HepG2 (cell line): Measurements from ENCODE around the gene ZNRD2. TPM values are rescaled to one million over a fixed set of nuclear protein-coding genes. Genes with fewer than 3 reads are reported as not detected.
A peak's percentile ranks its signal among the peaks of the same experiment; 100 is the strongest.

Source experiments
- ARID4A ChIP-seq: sonication (generic); formaldehyde crosslinking; IDR thresholded peaks from 2 replicates; pipeline ENCODE4 v1.5.0; 2020; ENCODE audit warnings: mild to moderate bottlenecking, missing genetic modification reagents, borderline replicate concordance
- EP300 ChIP-seq, 3 experiments: sonication (generic) in 1 of 3; formaldehyde crosslinking in 1 of 3; IDR thresholded peaks; 2 replicates each; pipeline versions ENCODE4 v1.5.1 to v1.6.1; 2011 to 2020; ENCODE audit warnings: low read depth in 2 of 3, low read length in 2 of 3, borderline replicate concordance in 1 of 3, improper control_type of control experiment in 1 of 3, mild to moderate bottlenecking in 1 of 3, missing genetic modification reagents in 1 of 3, moderate library complexity in 1 of 3
- FOSL2 ChIP-seq: sonication (generic); formaldehyde crosslinking; IDR thresholded peaks from 2 replicates; pipeline ENCODE4 v1.4.0; 2020; ENCODE audit warnings: missing genetic modification reagents
- HES4 ChIP-seq: sonication (generic); formaldehyde crosslinking; IDR thresholded peaks from 2 replicates; pipeline ENCODE4 v1.9.0; 2021; ENCODE audit warnings: mild to moderate bottlenecking, missing genetic modification reagents, borderline replicate concordance
- MAF1 ChIP-seq: sonication (generic); formaldehyde crosslinking; IDR thresholded peaks from 2 replicates; pipeline ENCODE4 v1.5.0; 2020; ENCODE audit warnings: missing genetic modification reagents, borderline replicate concordance
- MYPOP ChIP-seq: sonication (generic); formaldehyde crosslinking; IDR thresholded peaks from 2 replicates; pipeline ENCODE4 v1.8.1; 2023; ENCODE audit warnings: mild to moderate bottlenecking, moderate library complexity, missing genetic modification reagents
- NFYC ChIP-seq: IDR thresholded peaks from 2 replicates; pipeline ENCODE4 v1.6.1; 2016; ENCODE audit warnings: missing genetic modification reagents, missing compliant biosample characterization
- SNAPC2 ChIP-seq: sonication (generic); formaldehyde crosslinking; IDR thresholded peaks from 2 replicates; pipeline ENCODE4 v1.8.1; 2022; ENCODE audit warnings: mild to moderate bottlenecking, missing genetic modification reagents
- SOX13 ChIP-seq, 3 experiments: fragments of 450-650 bp in 1 of 3; sonication (generic) in 1 of 3; formaldehyde crosslinking in 1 of 3; IDR thresholded peaks in 2 of 3; conservative IDR thresholded peaks in 1 of 3; 2 replicates each; pipeline versions ENCODE4 v1.5.0 to v1.6.1; 2016 to 2020; ENCODE audit warnings: antibody characterized with exemption in 1 of 3, mild to moderate bottlenecking in 1 of 3, missing compliant biosample characterization in 1 of 3, missing genetic modification reagents in 1 of 3, moderate library complexity in 1 of 3
- SRF ChIP-seq: IDR thresholded peaks from 2 replicates; pipeline ENCODE4 v1.6.1; 2011; ENCODE audit warnings: mild to moderate bottlenecking, low read depth, low read length, moderate library complexity
- TCF7 ChIP-seq: sonication (generic); IDR thresholded peaks from 2 replicates; pipeline ENCODE4 v1.6.1; 2016; ENCODE audit warnings: antibody characterized with exemption, low read depth
- ZBTB44 ChIP-seq: sonication (generic); formaldehyde crosslinking; IDR thresholded peaks from 2 replicates; pipeline ENCODE4 v1.4.0; 2020; ENCODE audit warnings: missing genetic modification reagents
- ZNF512B ChIP-seq: sonication (generic); formaldehyde crosslinking; IDR thresholded peaks from 2 replicates; pipeline ENCODE4 v1.5.1; 2020; ENCODE audit warnings: missing genetic modification reagents, mild to moderate bottlenecking, borderline replicate concordance
- ZNF563 ChIP-seq: sonication (generic); formaldehyde crosslinking; IDR thresholded peaks from 2 replicates; pipeline ENCODE4 v1.8.0; 2022; ENCODE audit warnings: mild to moderate bottlenecking, moderate library complexity, missing genetic modification reagents
- ZNF614 ChIP-seq: IDR thresholded peaks from 2 replicates; pipeline ENCODE4 v1.6.1; 2018; ENCODE audit warnings: missing biosample characterization, missing genetic modification reagents, inconsistent platforms, borderline replicate concordance
- ZSCAN22 ChIP-seq: sonication (generic); formaldehyde crosslinking; IDR thresholded peaks from 2 replicates; pipeline ENCODE4 v1.4.0; 2020; ENCODE audit warnings: mild to moderate bottlenecking, missing genetic modification reagents
- polyA plus RNA-seq, 8 experiments: library from polyadenylated mRNA; depleted of rRNA in 3 of 8; stranded (reverse) in 7 of 8; unstranded in 1 of 8; fragments of >200 nt; fragmentation: Illumina TruSeq in 4 of 8; extraction: Trizol in 4 of 8; gene quantifications; 2 replicates each; pipeline versions ENCODE4 v1.2.1 to v1.2.3, GENCODE V29; 2011 to 2016; ENCODE audit warnings: low read depth in 4 of 8, missing spikeins in 1 of 8, mixed read lengths in 1 of 8; ENCODE audit not compliant: insufficient read depth in 1 of 8
- total RNA-seq, 5 experiments: library from RNA; depleted of rRNA; stranded (reverse); fragments of >200 nt; fragmentation: Illumina TruSeq; extraction: Trizol; gene quantifications; 2 replicates each; pipeline ENCODE4 v1.2.3, GENCODE V29; 2016; ENCODE audit warnings: low read depth in 1 of 5

The ZNRD2 gene
- total and polyA plus RNA-seq, 2 of the 13 experiments (the other 11 are each of a cell fraction or from before 2014, with no cell fraction given): 29.2 to 34.0 TPM

- TF ChIP-seq ZSCAN22 (CRISPR knock-in tag) (peak; percentile 44; the same call in 1 of the 2 replicates), SOX13 (IDR thresholded peaks at IDR 0.05) (no peak), SOX13 (CRISPR knock-in tag; conservative IDR thresholded peaks at IDR 0.05 in 1 of 2, IDR thresholded peaks at IDR 0.05 in 1 of 2) (0 out of 4 replicates have a peak, but pooled peaks of 1 of the 2 experiments have one; percentile 17), MAF1 (CRISPR knock-in tag) (0 out of 2 replicates have a peak, but pooled peaks have one; percentile 11), EP300 (IDR thresholded peaks at IDR 0.05; ENCODE audit: low read depth in 2 of 2, low read length in 2 of 2) (no peak), EP300 (CRISPR knock-in tag; IDR thresholded peaks at IDR 0.05; ENCODE audit: borderline replicate concordance) (peak; percentile 43; the same call in 1 of the 2 replicates), SRF (peak; percentile 74), ZNF512B (CRISPR knock-in tag) (no peak), SNAPC2 (no peak), ZNF614 (CRISPR knock-in tag) (peak; percentile 68), FOSL2 (peak; percentile 61), MYPOP (CRISPR knock-in tag) (0 out of 2 replicates have a peak, but pooled peaks have one; percentile 80), NFYC (peak; percentile 71), ARID4A (peak; percentile 96), ZNF563 (CRISPR knock-in tag) (peak; percentile 83), ZBTB44 (CRISPR knock-in tag) (no peak), HES4 (peak; percentile 75; the same call in 1 of the 2 replicates), TCF7 (0 out of 2 replicates have a peak, but pooled peaks have one; percentile 14)
Observed at GRCh38 chr11:65569973-65570918, at the start of gene ZNRD2 (continued).
